GM23248 (cell line): Measurements from ENCODE around the gene PRKG2.

Experiments used
- EZH2 ChIP-seq: fragments of 200-600 bp; sonication (generic); IDR thresholded peaks from 2 replicates; pipeline ENCODE4 v1.6.1; 2018; ENCODE audit warnings: antibody characterized with exemption, mild to moderate bottlenecking; ENCODE audit not compliant: insufficient read depth, poor library complexity, severe bottlenecking
- EZH2phosphoT487 ChIP-seq: fragments of 200-600 bp; sonication (generic); IDR thresholded peaks from 2 replicates; pipeline ENCODE4 v1.6.1; 2018; ENCODE audit warnings: antibody characterized with exemption, moderate library complexity, mild to moderate bottlenecking, low read depth; ENCODE audit not compliant: insufficient read depth

DNA sequence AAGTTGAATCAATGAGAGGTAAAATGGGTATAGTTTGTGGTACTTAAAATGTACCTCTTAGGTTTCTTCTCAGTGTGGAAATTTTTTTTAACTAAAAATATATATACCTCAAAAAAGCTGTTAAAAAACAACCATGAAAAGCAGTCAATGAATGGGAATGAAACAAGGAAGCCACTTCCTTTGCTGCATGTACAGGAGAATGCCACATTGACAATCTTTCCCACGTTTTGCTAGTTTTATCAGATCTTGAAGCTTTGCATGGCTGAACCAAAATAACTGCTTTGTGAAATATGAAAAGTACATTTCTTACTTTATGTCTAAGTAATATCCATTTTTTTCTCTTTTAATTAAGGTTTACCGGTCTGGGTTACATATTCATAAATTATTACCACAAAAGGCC, 71.8 kb downstream of the PRKG2 start:
- TF ChIP-seq EZH2 (no peak), EZH2phosphoT487 (no peak)
